Right renal cortex interstitium (tissue), 3 donors: ENCODE data around the gene IFITM1. TPM values are rescaled to one million over a fixed set of nuclear protein-coding genes. Genes with fewer than 3 reads are reported as not detected.
"Not testable (repeated sequence)": the region's sequence is repeated elsewhere in the genome, so short reads cannot be mapped to it uniquely, and the experiment has no call there.

Experiments
- DNase-seq, 3 donors: peaks; one replicate each; pipeline ENCODE4 v3.0.0-alpha.2; 2013; ENCODE audit warnings: low read depth in 3 of 3, low spot score in 2 of 3
- polyA plus RNA-seq, 3 donors: library from polyadenylated mRNA; unstranded; fragments of 120-200 nt; gene quantifications; one replicate each; pipeline ENCODE4 v1.2.1, GENCODE V29; 2013; ENCODE audit not compliant: insufficient read length in 3 of 3

Gene IFITM1
- polyA plus RNA-seq = 10 to 100 TPM; 33.9 to 45.6 (median 43.5) TPM

DNA sequence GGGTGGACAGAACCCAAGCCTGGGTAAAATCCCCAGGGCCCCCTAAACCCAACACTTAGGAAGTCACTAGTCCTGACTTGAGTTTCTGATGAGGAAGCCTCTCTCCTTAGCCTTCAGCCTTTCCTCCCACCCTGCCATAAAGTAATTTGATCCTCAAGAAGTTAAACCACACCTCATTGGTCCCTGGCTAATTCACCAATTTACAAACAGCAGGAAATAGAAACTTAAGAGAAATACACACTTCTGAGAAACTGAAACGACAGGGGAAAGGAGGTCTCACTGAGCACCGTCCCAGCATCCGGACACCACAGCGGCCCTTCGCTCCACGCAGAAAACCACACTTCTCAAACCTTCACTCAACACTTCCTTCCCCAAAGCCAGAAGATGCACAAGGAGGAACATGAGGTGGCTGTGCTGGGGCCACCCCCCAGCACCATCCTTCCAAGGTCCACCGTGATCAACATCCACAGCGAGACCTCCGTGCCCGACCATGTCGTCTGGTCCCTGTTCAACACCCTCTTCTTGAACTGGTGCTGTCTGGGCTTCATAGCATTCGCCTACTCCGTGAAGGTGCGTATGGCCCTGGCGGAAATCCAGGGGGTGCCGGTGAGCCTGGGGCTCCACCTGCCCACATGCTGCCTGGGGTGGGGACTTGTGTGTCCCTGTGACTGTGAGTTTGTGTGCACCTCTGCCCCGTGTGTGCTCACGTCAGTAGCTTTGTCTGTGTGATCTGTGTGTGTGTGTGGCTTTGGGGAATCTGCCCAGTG, at the start of gene IFITM1:
Gene IFITM1 (plus strand): TSS at position 254 of the 767 bp plus-strand sequence. CDS start 131 bp downstream, at position 385.
- DNase-seq = no peak

DNA sequence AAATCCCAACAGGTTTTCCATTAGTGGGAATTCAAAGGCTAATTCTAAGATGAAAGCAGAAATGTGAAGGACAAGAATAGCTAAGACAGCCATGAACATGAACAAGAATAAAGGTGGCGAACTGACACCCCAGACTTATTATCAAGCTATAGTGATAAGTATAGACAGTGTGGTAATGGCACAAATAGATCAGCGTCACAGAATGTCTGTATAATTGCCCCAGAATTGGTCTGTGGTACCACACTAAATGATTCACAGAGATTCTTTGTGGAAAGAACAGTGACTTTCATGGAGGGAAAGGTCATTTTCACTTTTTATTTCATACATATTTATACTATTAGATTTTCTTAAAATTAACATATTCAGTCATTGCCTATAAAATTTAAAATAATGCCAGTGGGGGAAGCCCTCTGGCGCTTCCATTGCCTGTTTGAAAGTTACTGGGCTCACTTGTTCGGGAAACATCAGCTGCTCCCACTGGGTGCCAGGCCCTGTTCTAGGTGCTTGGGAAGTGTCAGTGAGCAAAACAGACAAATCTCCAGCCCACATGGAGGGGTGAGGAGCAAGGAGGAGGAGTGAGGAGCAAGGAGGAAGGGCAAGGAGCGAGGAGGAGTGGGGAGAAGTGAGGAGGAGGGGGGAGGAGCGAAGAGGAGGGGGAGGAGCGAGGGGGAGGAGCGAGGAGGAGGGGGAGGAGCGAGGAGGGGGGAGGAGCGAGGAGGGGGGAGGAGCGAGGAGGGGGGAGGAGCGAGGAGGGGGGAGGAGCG, 47.0 kb upstream of the IFITM1 start:
- no peak for DNase-seq

DNA sequence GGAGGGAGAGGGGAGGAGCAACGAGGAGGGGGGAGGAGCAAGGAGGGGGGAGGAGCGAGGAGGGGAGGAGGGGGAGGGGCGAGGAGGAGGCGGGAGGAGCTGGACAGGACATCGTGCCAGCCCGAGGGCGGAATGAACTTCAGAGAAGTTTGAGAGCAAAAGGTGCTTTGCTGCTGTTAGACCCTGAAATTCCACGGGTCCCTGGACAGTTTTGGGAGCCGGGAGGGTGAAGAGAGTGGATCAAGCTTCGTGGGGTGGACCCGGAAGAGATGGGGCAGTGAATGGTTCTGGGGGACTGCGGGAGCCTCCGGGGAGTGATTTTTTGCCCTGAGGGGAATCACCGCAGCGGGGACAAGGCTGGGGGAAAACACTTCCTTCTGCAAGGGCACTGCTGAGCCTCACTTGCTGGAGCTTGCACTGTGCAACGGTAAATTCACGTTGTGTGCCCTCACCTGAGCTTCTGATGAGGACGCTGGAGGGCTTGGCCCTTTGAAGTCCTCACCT, 46.3 kb upstream of the IFITM1 start:
- no peak for DNase-seq

GRCh38 chr11:268716-269145, 45.1 kb upstream of the IFITM1 start:
- DNase-seq = not testable (repeated sequence)

DNA sequence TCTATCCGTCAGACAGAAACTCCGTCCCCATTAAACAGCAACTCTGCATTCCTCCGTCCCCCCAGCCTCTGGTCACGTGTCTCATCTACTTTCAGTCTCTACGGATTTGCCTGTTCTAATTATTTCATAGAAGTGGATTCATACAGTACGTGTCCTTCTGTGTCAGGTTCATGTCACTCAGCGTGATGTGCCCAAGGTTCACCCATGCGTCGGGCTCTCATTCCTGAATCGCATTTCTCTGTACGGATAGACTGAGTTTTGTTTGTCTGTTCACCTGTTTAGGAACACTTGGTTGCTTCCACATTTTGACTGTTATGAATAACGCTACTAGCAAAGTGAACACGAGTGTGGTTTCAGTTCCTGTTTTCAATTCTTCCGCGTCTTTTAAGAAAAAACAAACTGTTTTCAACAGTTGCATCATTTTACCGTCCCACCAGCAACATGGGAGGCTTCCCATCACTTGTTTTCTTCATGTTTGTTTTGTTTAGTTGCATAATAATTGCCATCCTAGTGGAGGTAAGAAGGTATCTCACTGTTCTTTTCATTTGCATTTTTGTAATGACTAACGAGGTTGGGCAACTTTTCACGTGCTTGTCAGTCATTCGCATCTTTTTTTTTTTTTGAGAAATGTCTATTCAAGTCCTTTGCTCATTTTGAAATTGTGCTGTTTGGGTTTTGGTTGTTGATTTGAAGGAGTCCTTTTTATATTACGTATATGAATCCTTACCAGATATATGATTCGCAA, 44.5 kb upstream of the IFITM1 start:
- no peak for DNase-seq

DNA sequence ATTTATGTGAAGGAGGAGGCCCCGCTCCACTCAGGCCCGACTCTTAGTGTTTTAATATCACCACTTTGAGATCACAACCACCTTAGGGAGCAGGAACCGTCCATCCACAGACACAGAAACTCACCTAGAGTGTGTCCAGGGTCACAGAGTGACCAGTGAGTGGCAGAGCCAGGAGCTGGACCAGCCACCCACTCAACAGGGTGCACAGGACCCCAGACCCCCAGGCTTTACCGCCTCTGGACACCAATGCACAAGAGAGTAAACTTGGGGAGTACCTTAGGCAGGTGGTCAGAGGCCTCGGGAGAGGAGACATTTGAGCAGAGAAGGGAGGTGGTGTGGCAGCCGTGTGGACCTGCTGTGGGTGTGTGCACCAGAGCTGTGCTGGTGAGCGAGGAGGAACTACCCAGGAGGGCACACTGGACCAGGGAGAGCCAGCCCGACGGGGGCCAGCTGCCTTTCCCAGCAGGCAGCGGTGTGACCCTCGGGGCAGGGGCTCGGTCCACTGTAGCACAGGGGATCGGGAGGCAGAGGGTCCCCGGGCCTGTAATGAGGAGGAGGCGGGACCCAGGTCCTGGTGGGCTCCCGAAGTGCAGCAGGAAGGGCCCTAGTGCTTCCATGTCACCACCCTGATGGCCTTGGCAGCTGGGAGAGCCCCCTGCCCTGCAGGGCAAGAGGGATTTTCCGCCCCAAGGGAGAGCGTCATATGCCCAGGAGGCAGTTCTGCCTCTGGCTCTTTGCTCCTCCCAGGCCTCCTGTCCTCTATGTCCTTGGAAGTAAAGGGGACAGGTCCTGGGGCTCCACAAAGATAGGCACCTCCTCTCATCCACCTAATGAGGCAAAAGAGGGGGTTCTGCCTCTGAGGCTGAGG, 43.2 kb upstream of the IFITM1 start:
- no peak for DNase-seq

DNA sequence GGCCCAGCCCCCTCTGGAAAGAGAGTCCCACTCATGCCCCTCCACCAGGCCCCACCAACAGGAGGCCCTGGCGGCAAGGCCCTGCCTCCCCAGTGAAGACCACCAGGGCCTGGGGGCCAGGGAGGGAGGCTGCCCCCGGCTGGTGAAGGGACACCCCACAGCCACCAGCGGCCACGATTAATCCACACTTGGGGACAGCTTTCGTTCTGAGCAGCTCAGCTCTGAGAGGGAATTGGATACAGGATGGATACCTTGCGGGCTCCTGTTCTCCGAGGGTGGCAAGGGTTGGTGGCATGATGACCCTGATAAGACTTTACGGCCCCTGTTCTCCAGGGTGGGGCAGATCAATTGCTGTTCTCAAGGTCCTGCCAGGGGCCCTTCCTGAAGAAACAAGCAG, 42.5 kb upstream of the IFITM1 start:
- no peak for DNase-seq

GRCh38 chr11:272195-272930, 41.5 kb upstream of the IFITM1 start:
- DNase-seq = no peak

- DNase-seq = no peak
Measured at GRCh38 chr11:272931-273198, 41.0 kb upstream of the IFITM1 start.

DNA sequence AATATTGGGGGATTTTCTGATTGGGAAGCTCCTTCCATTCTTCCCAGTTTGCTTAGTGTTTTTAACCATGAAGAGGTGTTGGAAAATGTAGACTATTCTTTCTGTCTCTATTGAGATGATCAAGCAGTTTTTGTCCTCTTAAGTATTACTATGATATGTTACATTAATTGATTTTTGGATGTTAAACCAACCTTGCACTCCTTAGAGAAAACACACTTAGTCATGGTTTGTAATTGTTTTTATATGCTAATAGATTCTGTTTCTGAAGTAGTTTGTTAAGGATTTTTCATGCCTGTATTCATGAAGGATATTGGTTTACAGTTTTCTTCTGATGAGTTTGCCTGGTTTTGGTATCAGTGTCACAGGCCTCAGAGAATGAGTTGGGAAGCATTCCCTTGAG, 37.6 kb upstream of the IFITM1 start:
- no peak for DNase-seq

DNA sequence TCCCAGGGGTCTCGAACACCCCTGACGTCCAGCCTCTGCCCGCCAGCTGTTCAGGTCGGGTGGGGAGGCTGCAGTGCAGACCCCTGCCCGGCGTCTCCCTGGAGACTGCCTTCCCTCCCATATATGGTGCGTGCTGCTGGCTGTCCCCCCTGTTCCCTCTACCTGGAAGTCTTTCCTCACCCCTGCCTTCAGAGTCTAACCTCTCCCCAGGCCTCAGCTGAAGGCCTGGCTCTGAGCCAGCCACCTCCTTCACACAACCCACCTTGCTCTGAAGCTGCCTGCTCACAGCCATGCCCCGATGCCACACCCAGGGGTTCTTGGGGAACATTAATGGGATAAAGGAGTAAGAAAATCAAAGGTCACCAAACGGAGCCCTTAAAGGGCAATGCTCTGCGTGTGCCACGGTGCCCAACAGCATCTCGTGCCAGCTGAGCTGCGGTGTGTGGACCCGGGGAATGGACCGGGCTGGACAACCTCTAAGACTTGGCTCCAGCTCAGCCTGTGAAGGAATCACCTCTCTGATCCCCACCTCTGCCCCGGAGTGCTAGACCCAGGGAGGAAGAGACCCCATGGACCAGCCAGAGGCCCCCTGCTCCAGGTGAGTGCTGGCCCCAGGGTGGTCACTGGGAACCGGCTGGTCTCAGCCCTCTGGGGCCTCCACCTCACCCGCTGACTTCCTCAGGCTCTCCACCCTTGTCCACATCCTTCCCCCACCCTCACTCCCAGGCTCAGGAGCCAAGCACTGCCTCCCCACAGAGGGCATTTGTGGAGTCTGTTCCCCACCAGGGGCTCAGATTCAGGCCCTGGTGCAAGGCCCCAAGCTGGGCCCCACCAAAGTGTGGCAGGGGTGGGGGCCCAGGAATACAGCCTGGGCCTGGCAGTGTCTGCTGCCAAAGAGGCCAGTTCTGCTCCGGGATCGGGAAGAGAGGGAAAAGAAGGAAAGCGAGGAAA, 35.6 kb upstream of the IFITM1 start, which contains the start of gene NLRP6:
Gene NLRP6 (plus strand): TSS at position 407 of the 951 bp plus-strand sequence. CDS start 163 bp downstream, at position 570.
- DNase-seq = no peak

- no peak for DNase-seq
Measured at GRCh38 chr11:279040-279965, 34.5 kb upstream of the IFITM1 start.

GRCh38 chr11:279966-280705, 33.7 kb upstream of the IFITM1 start:
- no peak for DNase-seq

GRCh38 chr11:280706-281485, 32.9 kb upstream of the IFITM1 start:
- no peak for DNase-seq

- no peak for DNase-seq
Measured at GRCh38 chr11:281486-282161, 32.2 kb upstream of the IFITM1 start.
